OCI-LY1 (cell line): ENCODE data around the gene MYF6.

Source experiments
- H2AFZ ChIP-seq: fragments of 200-600 bp; sonication (generic), shearing (Covaris generic); 2 replicates; pipeline ENCODE4 v1.6.0; 2014; ENCODE audit warnings: antibody characterized with exemption, mild to moderate bottlenecking, low read length
- H3F3A ChIP-seq: fragments of 200-600 bp; sonication (generic), shearing (Covaris generic); 2 replicates; pipeline ENCODE4 v1.6.0; 2014; ENCODE audit warnings: mild to moderate bottlenecking, antibody characterized with exemption, low read length, moderate library complexity; ENCODE audit not compliant: insufficient read depth
- H3K27ac ChIP-seq: fragments of 200-600 bp; sonication (generic); 2 replicates; pipeline ENCODE4 v1.5.1; 2014; ENCODE audit warnings: low read length, mixed run types, mild to moderate bottlenecking, low read depth; ENCODE audit not compliant: poor library complexity, severe bottlenecking
- H3K27me3 ChIP-seq: fragments of 200-600 bp; sonication (generic); 2 replicates; pipeline ENCODE4 v1.6.0; 2014; ENCODE audit warnings: antibody characterized with exemption, mild to moderate bottlenecking, low read length, moderate library complexity; ENCODE audit not compliant: insufficient read depth
- H3K36me3 ChIP-seq: fragments of 200-600 bp; sonication (generic); 2 replicates; pipeline ENCODE4 v1.6.1; 2014; ENCODE audit warnings: mild to moderate bottlenecking, antibody characterized with exemption, low read length, moderate library complexity, mixed read lengths; ENCODE audit not compliant: insufficient read depth
- H3K4me1 ChIP-seq: fragments of 200-600 bp; sonication (generic); 2 replicates; pipeline ENCODE4 v1.5.1; 2014; ENCODE audit warnings: mild to moderate bottlenecking, low read length, moderate library complexity; ENCODE audit not compliant: insufficient read depth, severe bottlenecking
- H3K4me2 ChIP-seq: fragments of 200-600 bp; sonication (generic), shearing (Covaris generic); 2 replicates; pipeline ENCODE4 v1.6.1; 2014; ENCODE audit warnings: low read length
- H3K4me3 ChIP-seq: fragments of 200-600 bp; sonication (generic); 2 replicates; pipeline ENCODE4 v1.5.1; 2014; ENCODE audit warnings: low read length, low read depth, mild to moderate bottlenecking, mixed read lengths; ENCODE audit not compliant: poor library complexity, severe bottlenecking
- H3K79me2 ChIP-seq: fragments of 200-600 bp; shearing (Covaris generic); 2 replicates; pipeline ENCODE4 v1.6.1; 2016; ENCODE audit warnings: mixed run types, low read length, mixed read lengths; ENCODE audit not compliant: insufficient read depth
- H3K9ac ChIP-seq: fragments of 200-600 bp; sonication (generic), shearing (Covaris generic); 2 replicates; pipeline ENCODE4 v1.6.1; 2014; ENCODE audit warnings: mild to moderate bottlenecking, low read length, mixed read lengths
- H3K9me2 ChIP-seq: fragments of 200-600 bp; sonication (generic), shearing (Covaris generic); 2 replicates; pipeline ENCODE4 v1.6.1; 2014; ENCODE audit warnings: low read depth, mild to moderate bottlenecking, low read length, mixed read lengths
- H3K9me3 ChIP-seq: fragments of 200-600 bp; shearing (Covaris generic); 2 replicates; pipeline ENCODE4 v1.6.1; 2014; ENCODE audit warnings: low read length, mixed read lengths
- H4K20me1 ChIP-seq: fragments of 200-600 bp; sonication (generic), shearing (Covaris generic); 2 replicates; pipeline ENCODE4 v1.6.0; 2016; ENCODE audit warnings: mild to moderate bottlenecking, low read length; ENCODE audit not compliant: insufficient read depth
- CTCF ChIP-seq: fragments of 200-600 bp; sonication (generic), shearing (Covaris generic); IDR thresholded peaks from 2 replicates; pipeline ENCODE4 v1.5.1; 2017; ENCODE audit warnings: mild to moderate bottlenecking, antibody characterized with exemption, low read length, moderate library complexity, mixed read lengths
- EZH2 ChIP-seq: fragments of 200-600 bp; sonication (generic), shearing (Covaris generic); IDR thresholded peaks from 2 replicates; pipeline ENCODE4 v1.8.0; 2017; ENCODE audit warnings: borderline replicate concordance, mixed run types, mild to moderate bottlenecking, antibody characterized with exemption, low read length, moderate library complexity, mixed read lengths

Gene MYF6

GRCh38 chr12:80720516-80720915 is 13.1 kb downstream of the MYF6 start:
- Histone ChIP-seq H2AFZ (no peak overlapping the region), H3K36me3 (no peaks in the 10 kb centered on the region), H3K4me3 (no peak overlapping the region), H4K20me1 (no peaks in the 10 kb centered on the region), H3K27me3 (no peaks in the 10 kb centered on the region), H3K27ac (no peak overlapping the region), H3F3A (no peaks in the 10 kb centered on the region), H3K9ac (no peak overlapping the region), H3K9me2 (no peaks in the 10 kb centered on the region), H3K4me1 (no peaks in the 10 kb centered on the region), H3K9me3 (no peaks in the 10 kb centered on the region), H3K79me2 (no peaks in the 10 kb centered on the region), H3K4me2 (no peak overlapping the region)
- TF ChIP-seq CTCF: no peak
- TF ChIP-seq EZH2: no peak

GRCh38 chr12:80721326-80721725 is 13.9 kb downstream of the MYF6 start:
- H3F3A ChIP-seq: no peaks in the 10 kb centered on the region
- H3K27me3 ChIP-seq: no peaks in the 10 kb centered on the region
- no peaks in the 10 kb centered on the region for H4K20me1 ChIP-seq
- H3K9me3 ChIP-seq: no peaks in the 10 kb centered on the region
- H3K27ac ChIP-seq: no peak overlapping the region
- TF ChIP-seq EZH2 (no peak), CTCF (no peak)
- H2AFZ ChIP-seq: no peak overlapping the region
- H3K9me2 ChIP-seq: no peaks in the 10 kb centered on the region
- H3K4me1 ChIP-seq: no peaks in the 10 kb centered on the region
- H3K4me3 ChIP-seq: no peak overlapping the region
- no peaks in the 10 kb centered on the region for H3K79me2 ChIP-seq
- no peak overlapping the region for H3K9ac ChIP-seq
- H3K4me2 ChIP-seq: no peak overlapping the region
- no peaks in the 10 kb centered on the region for H3K36me3 ChIP-seq

GRCh38 chr12:80745851-80746505 is 38.5 kb downstream of the MYF6 start:
- Histone ChIP-seq H4K20me1 (no peaks in the 10 kb centered on the region), H3K4me2 (no peak overlapping the region), H3K9ac (no peak overlapping the region), H3K36me3 (no peaks in the 10 kb centered on the region), H3K27ac (no peak overlapping the region), H3F3A (no peaks in the 10 kb centered on the region), H3K9me3 (no peaks in the 10 kb centered on the region), H3K4me3 (no peak overlapping the region), H2AFZ (no peak overlapping the region), H3K27me3 (no peaks in the 10 kb centered on the region), H3K4me1 (no peaks in the 10 kb centered on the region), H3K9me2 (no peaks in the 10 kb centered on the region), H3K79me2 (no peaks in the 10 kb centered on the region)
- TF ChIP-seq CTCF (no peak), EZH2 (no peak)
